GM12878 (cell line): Measurements from ENCODE around the gene HBA1. TPM values are rescaled to one million over a fixed set of nuclear protein-coding genes. Genes with fewer than 3 reads are reported as not detected.

ENCODE experiments used
- ATAC-seq: fragments of 200-7000 bp; cut with Tn5 transposase; 3 replicates; pipeline ENCODE4 v1.9.1; 2020; ENCODE audit warnings: mild to moderate bottlenecking, moderate library complexity
- BruUV-seq: library from RNA; stranded (reverse); fragments of 400-500 nt; replicated peaks from 2 replicates; lab custom pipeline; 2021; lab: Mats Ljungman, UMichigan
- CTCF ChIA-PET: fragments of 300-600 bp; sonication (Branson Sonifier 250); formaldehyde crosslinking; extraction: SDS; loops from one replicate; lab custom pipeline; 2021; ENCODE audit warnings: inconsistent platforms; lab: Yijun Ruan, JAX
- POLR2A ChIA-PET: fragments of 350-600 bp; formaldehyde crosslinking; extraction: SDS; loops from one replicate; lab custom pipeline; 2021; ENCODE audit warnings: inconsistent platforms; lab: Charles Lee
- RAD21 ChIA-PET: fragments of 300-600 bp; sonication (Branson Sonifier 250); formaldehyde crosslinking; loops from one replicate; lab custom pipeline; 2023; ENCODE audit warnings: antibody characterized with exemption; ENCODE audit not compliant: unreplicated experiment; lab: Charles Lee
- SMC1A ChIA-PET: fragments of 300-600 bp; sonication (Branson Sonifier 250); formaldehyde crosslinking; loops from one replicate; lab custom pipeline; 2023; ENCODE audit not compliant: unreplicated experiment, uncharacterized antibody; lab: Charles Lee
- DNase-seq: peaks from one replicate; pipeline ENCODE4 v3.0.0-alpha.2; 2011; ENCODE audit warnings: low read depth, low spot score
- FAIRE-seq: peaks from 3 replicates; lab custom pipeline; 2011; peaks lifted over from hg19 to GRCh38; lab: Jason Lieb, UNC
- H2AFZ ChIP-seq: 2 replicates; pipeline ENCODE4 v1.6.0; 2011; ENCODE audit warnings: low read depth, low read length, control low read depth; ENCODE audit not compliant: control insufficient read depth
- H3K27ac ChIP-seq: 2 replicates; pipeline ENCODE4 v1.5.1; 2011; ENCODE audit warnings: control low read depth; ENCODE audit not compliant: control insufficient read depth, insufficient read depth
- H3K27me3 ChIP-seq, 2 experiments: replicated peaks in 1 of 2; 2 replicates each; pipeline versions ENCODE4 v1.6.0 to v1.6.1; 2011; ENCODE audit warnings: low read length in 1 of 2; ENCODE audit not compliant: control insufficient read depth in 2 of 2, insufficient read depth in 2 of 2
- H3K36me3 ChIP-seq, 2 experiments: 2 replicates each; pipeline ENCODE4 v1.5.1; 2011; ENCODE audit warnings: low read length in 1 of 2; ENCODE audit not compliant: control insufficient read depth in 2 of 2, insufficient read depth in 2 of 2
- H3K4me1 ChIP-seq: 2 replicates; pipeline ENCODE4 v1.6.1; 2011; ENCODE audit warnings: mild to moderate bottlenecking, low read length, moderate library complexity, mixed read lengths; ENCODE audit not compliant: control insufficient read depth, insufficient read depth
- H3K4me2 ChIP-seq: 2 replicates; pipeline ENCODE4 v1.6.0; 2011; ENCODE audit warnings: control low read depth; ENCODE audit not compliant: control insufficient read depth, insufficient read depth
- H3K4me3 ChIP-seq: fragments of 200-600 bp; sonication (generic); 2 replicates; pipeline ENCODE4 v1.5.1; 2016
- H3K79me2 ChIP-seq: 2 replicates; pipeline ENCODE4 v1.6.0; 2011; ENCODE audit warnings: low read length; ENCODE audit not compliant: control insufficient read depth, insufficient read depth
- H3K9ac ChIP-seq: 2 replicates; pipeline ENCODE4 v1.8.0; 2011; ENCODE audit warnings: low read length, control low read depth, mixed read lengths; ENCODE audit not compliant: control insufficient read depth, insufficient read depth
- H3K9me3 ChIP-seq: replicated peaks from 3 replicates; pipeline ENCODE4 v1.5.1; 2011; ENCODE audit warnings: mild to moderate bottlenecking, low read length; ENCODE audit not compliant: control insufficient read depth, insufficient read depth
- H4K20me1 ChIP-seq: 2 replicates; pipeline ENCODE4 v1.6.0; 2011; ENCODE audit not compliant: control insufficient read depth, insufficient read depth
- ATF3 ChIP-seq: IDR thresholded peaks from 2 replicates; pipeline ENCODE4 v1.6.1; 2011; ENCODE audit warnings: low read depth, mild to moderate bottlenecking, low read length, moderate library complexity, borderline replicate concordance; ENCODE audit errors: extremely low read depth
- BHLHE40 ChIP-seq, 2 experiments: fragments of 450-650 bp in 1 of 2; IDR thresholded peaks; 2 replicates each; pipeline ENCODE4 v1.6.1; 2011 to 2017; ENCODE audit warnings: low read depth in 2 of 2, borderline replicate concordance in 1 of 2, improper control_type of control experiment in 1 of 2, low read length in 1 of 2, mild to moderate bottlenecking in 1 of 2
- CBX5 ChIP-seq: sonication (generic); IDR thresholded peaks from 2 replicates; pipeline ENCODE4 v1.6.1; 2016; ENCODE audit warnings: low read depth, moderate library complexity, mild to moderate bottlenecking, inconsistent platforms
- CHD2 ChIP-seq: IDR thresholded peaks from 2 replicates; pipeline ENCODE4 v1.6.1; 2011; ENCODE audit warnings: low read depth, low read length, improper control_type of control experiment, borderline replicate concordance
- E2F8 ChIP-seq: fragments of 450-650 bp; IDR thresholded peaks from 2 replicates; pipeline ENCODE4 v1.6.1; 2018; ENCODE audit warnings: mild to moderate bottlenecking, low read depth, moderate library complexity; ENCODE audit not compliant: partially characterized antibody
- EGR1 ChIP-seq, 2 experiments: IDR thresholded peaks; 1 replicate in 1 of 2; 2 replicates in 1 of 2; pipeline ENCODE4 v1.6.1; 2011 to 2012; ENCODE audit warnings: low read depth in 2 of 2, low read length in 2 of 2, borderline replicate concordance in 1 of 2, mild to moderate bottlenecking in 1 of 2, moderate library complexity in 1 of 2
- ETV6 ChIP-seq, 2 experiments: fragments of 450-650 bp in 1 of 2; IDR thresholded peaks in 1 of 2; conservative IDR thresholded peaks in 1 of 2; 2 replicates each; pipeline ENCODE4 v1.6.1; 2014; ENCODE audit warnings: antibody characterized with exemption in 1 of 2, borderline replicate concordance in 1 of 2, low read depth in 1 of 2, mild to moderate bottlenecking in 1 of 2, moderate library complexity in 1 of 2
- MEF2B ChIP-seq: fragments of 450-650 bp; IDR thresholded peaks from 2 replicates; pipeline ENCODE4 v1.6.1; 2018; ENCODE audit warnings: mild to moderate bottlenecking, moderate library complexity; ENCODE audit not compliant: partially characterized antibody, poor library complexity, severe bottlenecking
- MTA2 ChIP-seq: fragments of 450-650 bp; IDR thresholded peaks from 2 replicates; pipeline ENCODE4 v1.6.1; 2016; ENCODE audit warnings: low read depth, mild to moderate bottlenecking, moderate library complexity
- SIX5 ChIP-seq: IDR thresholded peaks from 2 replicates; pipeline ENCODE4 v1.6.1; 2011; ENCODE audit warnings: mild to moderate bottlenecking, low read depth, low read length, moderate library complexity; ENCODE audit not compliant: severe bottlenecking
- ZSCAN29 ChIP-seq: fragments of 450-650 bp; IDR thresholded peaks from 2 replicates; pipeline ENCODE4 v1.6.1; 2017; ENCODE audit warnings: mild to moderate bottlenecking, moderate library complexity
- WGBS: methylation state at CpG from one replicate; pipeline ENCODE4 v1.1.6; 2016; ENCODE audit warnings: low lambda C conversion rate; ENCODE audit not compliant: insufficient replicate concordance, insufficient coverage; ENCODE audit errors: missing lambda C conversion rate; 5-methylcytosine and 5-hydroxymethylcytosine counted together
- in situ Hi-C: fragments of 300-500 bp; cut with MboI; formaldehyde crosslinking; loops from 9 replicates; pipeline ENCODE4 v1.14.3; 2018; ENCODE audit warnings: mixed read lengths
- intact Hi-C: fragments of 100-400 bp; cut with micrococcal nuclease; formaldehyde crosslinking; loops from one replicate; pipeline ENCODE4 v1.14.2; 2022; ENCODE audit not compliant: unreplicated experiment
- polyA plus RNA-seq, 11 experiments: library from polyadenylated mRNA; depleted of rRNA in 4 of 11; unstranded in 6 of 11; stranded (reverse) in 5 of 11; fragments of >200 nt; fragmentation: Nextera tagmentation in 4 of 11; fragmentation: Illumina TruSeq in 1 of 11; extraction: Ambion mirVana in 4 of 11; extraction: Trizol in 1 of 11; gene quantifications; 1 replicate in 1 of 11; 2 replicates in 10 of 11; pipeline versions ENCODE4 v1.2.1 to v1.2.3, GENCODE V29; 2011 to 2016; ENCODE audit warnings: inconsistent platforms in 2 of 11, missing spikeins in 2 of 11, low read depth in 1 of 11
- total RNA-seq, 4 experiments: library from RNA; depleted of rRNA in 3 of 4; stranded (reverse); fragments of >200 nt in 3 of 4; fragmentation: Illumina TruSeq in 1 of 4; extraction: Trizol in 1 of 4; gene quantifications; 2 replicates each; pipeline versions ENCODE4 v1.2.1 to v1.2.3, GENCODE V29; 2013 to 2021

The HBA1 gene
- total and polyA plus RNA-seq, 10 of the 15 experiments (the other 5 are each of a cell fraction or from before 2014, with no cell fraction given), result 0.28 to 3.5 (median 0.83) TPM; not detected in 5

DNA sequence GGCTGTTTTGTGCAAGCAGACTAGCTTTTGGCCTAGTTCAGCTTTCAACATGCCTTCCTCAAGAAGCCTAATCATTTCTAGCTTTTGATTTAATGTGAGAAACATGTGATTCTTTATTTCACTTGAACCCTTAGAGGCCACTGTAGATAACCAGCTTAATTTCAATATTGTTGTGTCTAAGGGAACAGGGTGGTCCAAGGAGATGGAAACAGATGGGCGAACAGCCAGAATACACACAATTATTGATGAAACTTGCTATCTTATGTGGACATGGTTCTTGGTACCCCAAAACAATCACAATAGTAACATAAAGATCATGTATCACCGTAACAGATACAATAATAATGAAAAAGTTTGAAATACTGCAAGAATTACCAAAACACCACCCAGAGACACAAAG is 42.8 kb upstream of the HBA1 start (continued):
- no peak for TF ChIP-seq MTA2
- no peak for TF ChIP-seq ETV6 (conservative IDR thresholded peaks at IDR 0.05 in 1 of 2, IDR thresholded peaks at IDR 0.05 in 1 of 2; ENCODE audit: borderline replicate concordance in 1 of 2, low read depth in 1 of 2)
- TF ChIP-seq ATF3, result no peak
- TF ChIP-seq EGR1 (IDR thresholded peaks at IDR 0.05; ENCODE audit: borderline replicate concordance in 1 of 2, low read depth in 2 of 2, low read length in 2 of 2), result no peak

GRCh38 chr16:138049-138417 is 38.4 kb upstream of the HBA1 start:
- Histone ChIP-seq H3K4me1 (peaks cover 3% of the 10 kb centered on the region; the same call in 1 of the 2 replicates), H3K9ac (peak overlapping the region; percentile 90), H4K20me1 (no peaks in the 10 kb centered on the region), H3K27ac (peak overlapping the region; percentile 74), H3K36me3 (no peaks in the 10 kb centered on the region), H3K9me3 (no peaks in the 10 kb centered on the region), H3K4me3 (peak overlapping the region; percentile 95), H2AFZ (peak overlapping the region; percentile 64), H3K27me3 (no peaks in the 10 kb centered on the region), H3K4me2 (peak overlapping the region; percentile 75; the same call in 1 of the 2 replicates), H3K79me2 (peaks cover 24% of the 10 kb centered on the region)
- BruUV-seq, result no TSS peak
- intact Hi-C loops (no loop called here), in situ Hi-C loops (no loop called here)
- SMC1A ChIA-PET, result no interaction called here
- DNase-seq (no peak), ATAC-seq (peak; percentile 45), FAIRE-seq (no peak)
- no peak for TF ChIP-seq E2F8
- no peak for TF ChIP-seq BHLHE40 (IDR thresholded peaks at IDR 0.05; ENCODE audit: borderline replicate concordance in 1 of 2, low read depth in 2 of 2, low read length in 1 of 2)
- TF ChIP-seq ZSCAN29, result no peak
- no peak for TF ChIP-seq CBX5
- no peak for TF ChIP-seq SIX5
- no peak for TF ChIP-seq CHD2
- TF ChIP-seq MEF2B, result no peak
- POLR2A ChIA-PET, result interaction anchor here (0.5 to 1.5 kb wide), 3 partner anchors 9 to 211 kb away, joined by 3 to 5 read pairs (median 5); no protein-coding TSS in a partner anchor
- WGBS, result 2% methylated on average over 15 of the region's 30 CpGs
- CTCF ChIA-PET, result interaction anchor here (0.6 kb wide), 1 partner anchor 55 kb away, joined by 3 read pairs; no protein-coding TSS in a partner anchor
- RAD21 ChIA-PET, result no interaction called here
